Epithelial cell of esophagus (primary cell): ENCODE data around the gene IL12RB2.
A peak's percentile ranks its signal among the peaks of the same experiment; 100 is the strongest.

ENCODE experiments used
- DNase-seq: peaks from one replicate; pipeline ENCODE4 v3.0.0; 2010; ENCODE audit warnings: low read depth
- H3K4me3 ChIP-seq: 2 replicates; pipeline ENCODE4 v1.5.1; 2011; ENCODE audit warnings: mild to moderate bottlenecking, low read length, control low read depth
- CTCF ChIP-seq: IDR thresholded peaks from 2 replicates; pipeline ENCODE4 v1.5.1; 2011; ENCODE audit warnings: low read depth, mild to moderate bottlenecking, low read length, control low read depth, inconsistent platforms; ENCODE audit not compliant: insufficient read depth; ENCODE audit errors: missing control alignments

The IL12RB2 gene

GRCh38 chr1:67294836-67295617 lies 12.6 kb upstream of the IL12RB2 start:
- no peak for DNase-seq
- no peak overlapping the region for H3K4me3 ChIP-seq
- no peak for TF ChIP-seq CTCF

GRCh38 chr1:67298762-67299161 lies 8.9 kb upstream of the IL12RB2 start:
- DNase-seq = no peak
- TF ChIP-seq CTCF = peak; percentile 24
- H3K4me3 ChIP-seq = no peak overlapping the region

- DNase-seq = no peak
- no peak overlapping the region for H3K4me3 ChIP-seq
- no peak for TF ChIP-seq CTCF
Observed at GRCh38 chr1:67299296-67299695, 8.4 kb upstream of the IL12RB2 start.

GRCh38 chr1:67300561-67300960 lies 7.1 kb upstream of the IL12RB2 start:
- no peak overlapping the region for H3K4me3 ChIP-seq
- DNase-seq = no peak
- no peak for TF ChIP-seq CTCF

- no peak for DNase-seq
- H3K4me3 ChIP-seq = no peak overlapping the region
- no peak for TF ChIP-seq CTCF
Observed at GRCh38 chr1:67304023-67304422, 3.6 kb upstream of the IL12RB2 start.

GRCh38 chr1:67306547-67306946 lies 1.1 kb upstream of the IL12RB2 start:
- no peak for DNase-seq
- no peak for TF ChIP-seq CTCF
- no peak overlapping the region for H3K4me3 ChIP-seq

- no peak for TF ChIP-seq CTCF
- DNase-seq = no peak
- H3K4me3 ChIP-seq = peak overlapping the region; percentile 36
Observed at GRCh38 chr1:67308136-67308535, 463 bp downstream of the IL12RB2 start.
